SJSA1 (cell line): ENCODE results near the gene NUDCD3. TPM values are rescaled to one million over a fixed set of nuclear protein-coding genes. Genes with fewer than 3 reads are reported as not detected.

Source experiments
- DNase-seq, 2 experiments: peaks; one replicate each; pipeline ENCODE4 v3.0.0-alpha.2; 2015 to 2020; ENCODE audit warnings: low spot score in 2 of 2, low read depth in 1 of 2
- H3K27ac ChIP-seq: fragments of 250-450 bp; sonication (Bioruptor Pico); 2 replicates; pipeline ENCODE4 v1.5.1; 2020; ENCODE audit warnings: mild to moderate bottlenecking, moderate library complexity
- H3K27me3 ChIP-seq: fragments of 250-450 bp; sonication (Bioruptor Pico); replicated peaks from 2 replicates; pipeline ENCODE4 v1.5.1; 2020; ENCODE audit warnings: mild to moderate bottlenecking, moderate library complexity
- H3K36me3 ChIP-seq: fragments of 250-450 bp; sonication (Bioruptor Pico); 2 replicates; pipeline ENCODE4 v1.5.1; 2020; ENCODE audit warnings: mild to moderate bottlenecking
- H3K4me1 ChIP-seq: fragments of 250-450 bp; sonication (Bioruptor Pico); replicated peaks from 2 replicates; pipeline ENCODE4 v1.6.1; 2021; ENCODE audit warnings: mild to moderate bottlenecking
- H3K4me3 ChIP-seq: fragments of 250-450 bp; sonication (Bioruptor Pico); 2 replicates; pipeline ENCODE4 v1.5.1; 2020; ENCODE audit warnings: mild to moderate bottlenecking
- H3K9me3 ChIP-seq: fragments of 250-450 bp; sonication (Bioruptor Pico); replicated peaks from 2 replicates; pipeline ENCODE4 v1.5.1; 2020; ENCODE audit warnings: mild to moderate bottlenecking
- total RNA-seq: library from RNA; depleted of rRNA; stranded (reverse); fragments of >200 nt; shearing (Covaris generic); gene quantifications from 2 replicates; pipeline ENCODE4 v1.2.3, GENCODE V29; 2014

NUDCD3 gene
- total RNA-seq, 1 experiment from 2014 or later = 34.4 TPM

GRCh38 chr7:44403775-44404174 is 86.7 kb downstream of the NUDCD3 start:
- Histone ChIP-seq H3K4me3 (no peak overlapping the region), H3K4me1 (peaks cover 25% of the 10 kb centered on the region), H3K9me3 (no peaks in the 10 kb centered on the region), H3K36me3 (peaks cover 21% of the 10 kb centered on the region), H3K27ac (no peak overlapping the region), H3K27me3 (no peaks in the 10 kb centered on the region)
- DNase-seq = no peak

DNA sequence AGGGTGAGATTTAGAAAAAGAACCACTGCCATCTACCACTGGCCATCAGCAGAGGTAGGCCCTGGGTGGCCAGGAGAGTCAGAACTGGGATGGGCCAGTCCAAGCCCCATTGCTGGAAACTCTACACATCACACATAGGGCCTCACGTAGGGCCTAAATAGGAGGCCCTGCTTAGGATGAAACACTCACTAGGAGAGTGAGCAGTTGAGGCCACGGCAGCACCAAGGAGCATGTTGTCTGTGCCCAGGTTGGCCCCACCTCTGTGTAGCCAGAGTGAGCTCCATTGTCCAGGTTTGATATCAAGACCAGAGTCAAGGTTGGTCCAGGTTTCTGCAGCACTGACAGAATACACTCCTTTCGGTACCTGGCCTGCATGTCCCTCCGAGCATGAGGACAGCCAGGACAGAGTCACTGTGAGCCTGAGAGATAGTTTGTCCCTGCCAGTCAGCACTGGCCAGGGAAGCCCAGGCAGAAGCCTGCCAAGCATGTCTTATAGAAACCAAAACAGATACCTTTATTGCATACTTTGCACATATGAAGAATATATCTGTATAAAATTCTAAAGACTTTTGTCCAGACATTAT is 87.2 kb downstream of the NUDCD3 start:
- Histone ChIP-seq H3K27ac (peak overlapping the region; percentile 54), H3K27me3 (no peaks in the 10 kb centered on the region), H3K4me3 (no peak overlapping the region), H3K4me1 (peaks cover 26% of the 10 kb centered on the region), H3K9me3 (no peaks in the 10 kb centered on the region), H3K36me3 (peaks cover 24% of the 10 kb centered on the region)
- DNase-seq = no peak

GRCh38 chr7:44402401-44403060 is 87.9 kb downstream of the NUDCD3 start:
- Histone ChIP-seq H3K4me3 (no peak overlapping the region), H3K9me3 (no peaks in the 10 kb centered on the region), H3K36me3 (peaks cover 24% of the 10 kb centered on the region), H3K4me1 (peaks cover 28% of the 10 kb centered on the region), H3K27ac (peak overlapping the region; percentile 54), H3K27me3 (no peaks in the 10 kb centered on the region)
- DNase-seq = peak; percentile 62 to 81

DNA sequence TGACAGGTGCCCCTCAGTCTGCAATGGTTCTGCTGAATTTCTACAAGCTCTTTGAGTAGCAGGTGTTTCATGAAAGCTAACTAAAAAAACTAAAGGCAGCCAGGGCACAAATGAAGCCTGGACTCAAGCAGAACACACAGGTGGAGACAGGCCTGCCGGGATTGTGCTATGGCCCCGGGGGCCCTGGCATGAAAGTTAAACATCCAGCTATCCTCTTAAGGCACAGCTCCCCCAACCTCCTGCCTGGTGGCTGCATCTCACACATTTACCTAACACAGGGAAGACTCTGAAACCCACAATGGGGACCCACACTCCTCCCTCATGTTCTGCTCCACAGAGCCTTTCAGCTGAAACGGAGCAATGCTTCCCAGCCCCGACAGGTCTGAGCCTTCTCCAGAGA is 88.8 kb downstream of the NUDCD3 start:
- Histone ChIP-seq H3K4me3 (no peak overlapping the region), H3K36me3 (peaks cover 24% of the 10 kb centered on the region), H3K27ac (peak overlapping the region; percentile 54), H3K4me1 (peaks cover 35% of the 10 kb centered on the region), H3K27me3 (no peaks in the 10 kb centered on the region), H3K9me3 (no peaks in the 10 kb centered on the region)
- no peak for DNase-seq

DNA sequence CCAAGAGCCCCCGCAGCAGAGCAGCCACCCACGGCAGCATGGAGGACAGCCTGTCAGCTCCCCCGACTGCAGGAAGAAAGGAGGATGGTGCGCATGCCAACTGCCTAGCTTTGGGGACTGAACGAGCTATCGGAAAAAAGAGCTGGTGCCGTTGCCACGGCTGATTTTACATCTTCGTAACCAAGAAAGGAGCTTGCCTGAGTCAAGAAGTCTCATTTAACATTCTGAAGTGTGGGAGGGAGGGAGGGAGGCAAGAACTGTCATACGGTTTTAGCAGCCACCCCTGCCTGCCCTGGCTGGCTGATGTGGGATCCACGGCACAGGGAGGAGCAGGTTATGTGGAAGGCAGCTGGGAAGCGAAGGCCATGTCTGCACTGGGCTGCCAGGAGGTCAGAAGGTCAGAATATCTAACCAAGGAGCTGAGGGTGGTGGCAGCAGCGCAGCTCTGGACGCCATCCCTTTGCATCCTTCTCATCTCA is 90.4 kb downstream of the NUDCD3 start:
- H3K27ac ChIP-seq = no peak overlapping the region
- no peak overlapping the region for H3K4me3 ChIP-seq
- H3K9me3 ChIP-seq = no peaks in the 10 kb centered on the region
- no peaks in the 10 kb centered on the region for H3K27me3 ChIP-seq
- H3K4me1 ChIP-seq = peaks cover 35% of the 10 kb centered on the region
- no peak for DNase-seq
- peaks cover 34% of the 10 kb centered on the region for H3K36me3 ChIP-seq

GRCh38 chr7:44398953-44399574 is 91.4 kb downstream of the NUDCD3 start:
- DNase-seq = no peak
- no peak overlapping the region for H3K27ac ChIP-seq
- peaks cover 35% of the 10 kb centered on the region for H3K4me1 ChIP-seq
- H3K36me3 ChIP-seq = peaks cover 30% of the 10 kb centered on the region
- H3K27me3 ChIP-seq = no peaks in the 10 kb centered on the region
- H3K4me3 ChIP-seq = no peak overlapping the region
- no peaks in the 10 kb centered on the region for H3K9me3 ChIP-seq

GRCh38 chr7:44398511-44398911 is 91.9 kb downstream of the NUDCD3 start:
- Histone ChIP-seq H3K9me3 (no peaks in the 10 kb centered on the region), H3K36me3 (peaks cover 32% of the 10 kb centered on the region), H3K4me1 (peaks cover 32% of the 10 kb centered on the region), H3K27ac (no peak overlapping the region), H3K4me3 (no peak overlapping the region), H3K27me3 (no peaks in the 10 kb centered on the region)
- no peak for DNase-seq

DNA sequence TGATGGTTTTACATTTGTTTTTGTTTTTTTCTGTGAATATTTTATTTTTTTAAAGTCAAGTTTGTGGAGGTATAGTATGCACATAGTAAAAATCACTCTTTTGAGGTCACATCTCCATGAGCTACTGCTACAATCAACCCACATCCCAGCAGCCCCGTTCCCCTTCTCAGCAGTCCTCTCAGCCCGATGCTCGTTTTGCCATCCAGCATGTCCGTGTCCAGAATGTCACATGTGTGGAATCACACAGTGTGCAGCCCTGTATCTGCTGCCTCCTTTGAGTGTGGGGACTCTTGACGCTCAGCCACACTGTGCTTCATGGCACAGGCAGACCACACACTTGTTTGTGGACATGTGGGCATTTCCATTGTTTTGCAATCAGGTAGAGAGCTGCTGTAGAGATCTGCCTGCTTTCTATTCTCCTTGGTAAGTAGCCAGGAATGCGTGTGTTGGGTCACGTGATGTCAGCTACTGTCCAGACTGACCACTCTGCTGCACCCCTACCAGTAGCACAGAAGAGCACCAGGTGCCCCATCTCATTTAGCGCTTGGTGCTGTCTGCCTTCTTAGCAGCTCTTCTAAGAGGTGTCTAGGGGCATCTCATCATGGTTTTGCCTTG is 93.4 kb downstream of the NUDCD3 start:
- DNase-seq = peak; percentile 29 to 31
- H3K4me3 ChIP-seq = no peak overlapping the region
- H3K4me1 ChIP-seq = peaks cover 17% of the 10 kb centered on the region
- no peaks in the 10 kb centered on the region for H3K9me3 ChIP-seq
- peaks cover 28% of the 10 kb centered on the region for H3K36me3 ChIP-seq
- H3K27ac ChIP-seq = no peak overlapping the region
- H3K27me3 ChIP-seq = no peaks in the 10 kb centered on the region

- H3K27ac ChIP-seq = no peak overlapping the region
- DNase-seq = peak in 1 of 2 experiments; percentile 0
Observed at GRCh38 chr7:44396496-44396895, 94.0 kb downstream of the NUDCD3 start.

DNA sequence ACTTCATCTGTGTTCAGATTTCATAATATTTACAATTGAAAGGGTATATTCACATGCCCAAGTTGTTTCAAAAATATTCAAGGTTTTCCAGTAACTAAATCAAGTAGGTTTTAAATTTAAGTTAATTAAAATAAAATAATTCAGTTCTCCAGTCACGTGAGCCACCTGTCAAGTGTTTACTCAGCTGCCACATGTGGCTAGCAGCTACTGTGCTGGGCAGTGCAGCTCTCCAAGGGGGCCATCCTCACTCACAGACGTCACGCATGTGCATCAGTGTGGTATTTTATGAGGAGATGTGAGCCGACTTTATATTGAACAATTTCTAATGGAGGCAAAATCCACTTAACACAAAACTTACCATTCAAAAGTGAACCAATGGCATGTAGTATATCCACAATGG is 95.4 kb downstream of the NUDCD3 start:
- Histone ChIP-seq H3K9me3 (no peaks in the 10 kb centered on the region), H3K27ac (no peak overlapping the region), H3K27me3 (no peaks in the 10 kb centered on the region), H3K4me1 (peaks cover 10% of the 10 kb centered on the region), H3K36me3 (peaks cover 41% of the 10 kb centered on the region), H3K4me3 (no peak overlapping the region)
- DNase-seq = peak in 1 of 2 experiments; percentile 20

More at GRCh38 chr7:44396496-44396895, 94.0 kb downstream of the NUDCD3 start:
- Histone ChIP-seq H3K27me3 (no peaks in the 10 kb centered on the region), H3K4me3 (no peak overlapping the region), H3K4me1 (peaks cover 12% of the 10 kb centered on the region), H3K9me3 (no peaks in the 10 kb centered on the region), H3K36me3 (peaks cover 33% of the 10 kb centered on the region)

GRCh38 chr7:44394636-44395035 is 95.8 kb downstream of the NUDCD3 start:
- Histone ChIP-seq H3K4me3 (no peak overlapping the region), H3K27ac (no peak overlapping the region), H3K36me3 (peaks cover 42% of the 10 kb centered on the region), H3K9me3 (no peaks in the 10 kb centered on the region), H3K4me1 (peaks cover 10% of the 10 kb centered on the region), H3K27me3 (no peaks in the 10 kb centered on the region)
- peak in 1 of 2 experiments; percentile 6 for DNase-seq

DNA sequence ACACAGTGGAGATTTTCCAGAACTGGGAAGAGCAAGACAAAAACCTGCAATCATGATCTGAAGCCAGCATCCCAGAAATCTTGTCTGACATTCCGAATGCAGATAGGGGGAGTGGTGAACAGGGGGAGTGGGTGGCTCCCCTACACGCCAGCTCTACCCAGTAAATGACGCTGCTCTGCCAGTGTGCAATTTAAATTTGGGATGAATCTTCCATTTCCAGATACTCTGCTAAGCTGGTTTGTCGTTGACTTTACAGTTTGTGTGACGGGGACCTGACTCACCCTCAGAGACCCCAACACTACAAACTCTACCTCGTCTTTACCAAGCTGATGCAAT is 96.4 kb downstream of the NUDCD3 start:
- H3K9me3 ChIP-seq = no peaks in the 10 kb centered on the region
- H3K4me3 ChIP-seq = no peak overlapping the region
- no peaks in the 10 kb centered on the region for H3K27me3 ChIP-seq
- H3K4me1 ChIP-seq = peaks cover 10% of the 10 kb centered on the region
- DNase-seq = no peak
- H3K27ac ChIP-seq = no peak overlapping the region
- H3K36me3 ChIP-seq = peaks cover 47% of the 10 kb centered on the region

DNA sequence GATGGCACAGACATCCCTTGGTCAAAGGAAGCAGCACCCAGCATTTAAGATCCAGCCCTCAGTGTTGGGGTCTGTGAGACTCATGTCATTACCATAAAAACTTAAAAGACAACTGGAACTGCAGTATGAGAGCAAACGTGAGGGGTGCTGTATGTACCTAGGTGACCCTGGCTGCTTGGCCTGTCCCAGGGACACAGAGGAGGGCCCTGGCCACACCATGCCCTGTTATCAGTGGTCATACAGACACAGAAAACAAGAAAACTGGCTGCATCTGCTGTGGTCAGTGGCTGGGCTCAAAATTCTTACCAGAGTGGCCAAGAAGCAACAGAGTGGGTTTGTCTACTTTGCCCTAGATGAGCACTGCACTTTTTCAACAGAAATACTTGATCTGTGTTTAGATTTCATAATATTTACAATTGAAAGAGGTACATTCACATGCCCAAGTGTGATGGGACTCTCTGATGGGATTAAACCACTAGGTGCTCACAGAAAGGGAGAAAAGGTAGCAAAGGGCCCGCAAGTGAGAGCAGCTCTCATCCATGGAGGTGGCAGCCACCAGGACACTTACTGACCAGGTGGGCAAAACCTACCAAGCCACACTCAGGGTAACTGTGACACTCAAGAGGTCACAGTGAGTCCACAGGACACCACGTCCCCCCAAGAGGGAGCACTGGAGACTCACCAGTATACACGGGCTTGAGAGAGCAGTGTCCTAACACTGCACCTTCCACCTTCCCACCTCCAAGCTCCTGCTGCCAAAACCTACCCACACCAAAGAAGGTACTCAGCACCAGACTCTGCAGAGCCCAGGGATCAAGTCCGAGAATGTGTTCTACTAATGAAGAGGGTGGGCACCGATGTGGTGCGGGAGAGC is 97.0 kb downstream of the NUDCD3 start:
- H3K36me3 ChIP-seq = peaks cover 50% of the 10 kb centered on the region
- peaks cover 10% of the 10 kb centered on the region for H3K4me1 ChIP-seq

More for the DNA sequence above, 97.0 kb downstream of the NUDCD3 start:
- Histone ChIP-seq H3K27me3 (no peaks in the 10 kb centered on the region), H3K27ac (no peak overlapping the region), H3K4me3 (no peak overlapping the region), H3K9me3 (no peaks in the 10 kb centered on the region)
- no peak for DNase-seq
